HG02885 (cell line): ENCODE results near the gene COX14.
A peak's percentile ranks its signal among the peaks of the same experiment; 100 is the strongest.
"Not testable (repeated sequence)": the region's sequence is repeated elsewhere in the genome, so short reads cannot be mapped to it uniquely, and the experiment has no call there.

Experiments
- ATAC-seq: cut with Tn5 transposase; IDR thresholded peaks from one replicate; pipeline ENCODE4 v1.9.1; 2021; ENCODE audit warnings: mild to moderate bottlenecking; ENCODE audit not compliant: unreplicated experiment, poor library complexity

COX14 gene

GRCh38 chr12:50149311-50149710, 37.3 kb downstream of the COX14 start:
- ATAC-seq, result no peak

- ATAC-seq, result no peak
Measured at GRCh38 chr12:50151047-50151687, 39.1 kb downstream of the COX14 start.

DNA sequence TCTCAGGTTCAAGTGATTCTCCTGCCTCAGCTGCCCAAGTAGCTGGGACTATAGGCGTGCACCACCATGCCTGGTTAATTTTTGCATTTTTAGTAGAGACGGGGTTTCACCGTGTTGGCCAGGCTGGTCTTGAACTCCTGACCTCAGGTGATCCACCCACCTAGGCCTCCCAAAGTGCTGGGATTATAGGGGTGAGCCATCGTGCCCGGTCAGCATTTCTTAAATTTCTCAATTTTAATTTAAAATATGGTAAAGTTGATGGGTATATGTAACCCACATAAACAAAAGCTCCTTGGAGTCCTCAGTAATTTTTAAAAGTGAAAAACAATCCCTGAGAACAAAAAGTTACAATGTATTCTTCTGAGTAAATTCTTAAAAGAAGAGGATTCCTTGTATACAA, 42.9 kb downstream of the COX14 start:
- ATAC-seq, result not testable (repeated sequence)

DNA sequence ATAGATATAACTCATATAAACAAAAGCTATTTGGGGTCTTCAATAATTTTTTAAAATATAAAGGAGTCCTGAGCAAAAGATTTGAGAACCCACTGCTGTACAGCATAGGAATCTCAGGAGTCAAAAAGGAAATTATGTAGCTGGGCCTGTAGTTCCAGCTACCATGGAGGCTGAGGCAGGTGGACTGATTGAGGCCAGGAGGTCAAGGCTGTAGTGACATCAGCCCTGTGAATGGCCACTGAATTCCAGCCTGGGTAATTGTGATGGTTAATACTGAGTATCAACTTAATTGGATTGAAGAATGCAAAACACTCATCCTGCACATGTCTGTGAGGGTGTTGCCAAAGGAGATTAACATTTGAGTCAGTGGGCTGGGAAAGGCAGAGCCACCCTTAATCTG, 44.6 kb downstream of the COX14 start:
- no peak for ATAC-seq

GRCh38 chr12:50157259-50157658, 45.2 kb downstream of the COX14 start:
- no peak for ATAC-seq

DNA sequence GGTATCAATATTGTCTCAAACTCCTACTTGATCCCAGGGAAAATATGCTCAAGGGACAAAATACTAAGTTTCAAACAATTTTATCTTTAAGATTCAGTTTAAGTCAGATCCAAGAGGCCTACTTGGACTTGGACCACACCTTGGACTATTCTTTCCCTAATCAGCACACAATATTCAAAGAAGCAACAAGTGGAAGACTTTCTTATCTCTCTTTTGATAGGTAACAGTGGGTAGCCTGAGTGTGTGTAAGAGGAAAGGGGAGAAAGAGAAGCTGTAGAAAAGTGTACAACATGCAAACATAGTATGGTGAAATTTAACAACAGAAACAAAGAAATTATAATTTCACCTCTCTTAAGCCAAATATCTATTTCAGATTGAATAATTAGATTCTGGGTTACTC, 48.6 kb downstream of the COX14 start:
- ATAC-seq, result no peak

- ATAC-seq, result no peak
Measured at GRCh38 chr12:50162230-50162629, 50.2 kb downstream of the COX14 start.

DNA sequence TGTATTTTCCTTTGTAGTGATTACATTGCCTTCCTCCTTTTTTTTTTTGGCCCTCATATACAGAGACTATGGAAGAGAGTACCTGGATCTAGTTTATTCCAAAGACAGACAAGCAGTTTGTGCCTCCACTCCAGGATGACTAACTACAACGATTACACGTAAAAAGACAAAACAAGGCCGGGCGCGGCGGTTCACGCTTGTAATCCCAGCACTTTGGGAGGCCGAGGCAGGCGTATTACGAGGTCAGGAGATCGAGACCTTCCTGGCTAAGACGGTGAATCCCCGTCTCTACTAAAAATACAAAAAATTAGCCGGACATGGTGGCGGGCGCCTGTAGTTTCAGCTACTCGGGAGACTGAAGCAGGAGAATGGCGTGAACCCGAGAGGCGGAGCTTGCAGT, 52.9 kb downstream of the COX14 start:
- ATAC-seq, result no peak

GRCh38 chr12:50166799-50167048, 54.7 kb downstream of the COX14 start:
- peak; percentile 36 for ATAC-seq

DNA sequence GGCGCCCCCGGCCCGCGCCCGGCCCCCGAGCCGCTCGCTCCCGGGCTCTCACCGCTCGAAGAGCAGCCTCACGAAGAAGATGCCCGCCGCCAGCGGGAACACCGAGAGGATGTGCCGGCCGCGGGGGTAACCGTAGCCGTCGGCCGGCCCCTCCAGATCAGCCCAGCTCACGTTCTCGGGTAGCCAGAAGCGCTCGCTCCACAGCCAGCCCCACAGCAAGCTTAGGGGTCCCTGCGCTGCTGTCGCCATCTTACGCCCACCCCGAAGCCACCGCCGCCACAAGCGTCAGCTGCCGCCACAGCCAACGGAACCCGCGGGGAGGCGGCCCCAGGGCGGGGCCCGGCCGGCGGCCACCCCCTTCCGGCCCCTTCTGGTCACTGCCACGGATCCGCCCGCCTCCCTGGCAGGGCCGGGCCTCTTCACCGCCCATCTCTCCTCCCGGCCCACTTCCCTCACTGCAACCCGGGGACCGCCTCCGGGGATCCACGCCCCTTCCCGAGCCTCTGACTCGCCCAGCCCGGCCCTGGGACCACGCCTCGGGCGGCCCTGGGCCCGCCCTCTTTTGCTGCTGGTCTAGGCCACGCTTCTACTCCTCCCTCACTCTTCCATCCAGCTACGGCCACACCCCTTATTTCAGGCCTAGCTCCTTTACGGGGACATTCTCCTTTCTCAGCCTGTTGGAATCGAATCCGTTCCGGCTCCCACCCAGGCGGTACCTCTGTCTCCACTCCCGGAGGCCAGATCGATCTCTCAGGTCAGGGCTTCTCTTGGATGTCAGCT, 55.2 kb downstream of the COX14 start, which contains the start of gene CERS5:
Gene CERS5, minus strand, starts transcription at position 321 of the 780 bp plus-strand sequence. Its CDS starts 72 bp downstream, at position 249.
- peak; percentile 97 for ATAC-seq
